GM19328 (cell line): ENCODE data around the gene DNTTIP2.
"Not testable (repeated sequence)": the region's sequence is repeated elsewhere in the genome, so short reads cannot be mapped to it uniquely, and the experiment has no call there.

ENCODE experiments used
- ATAC-seq: cut with Tn5 transposase; IDR thresholded peaks from one replicate; pipeline ENCODE4 v1.9.1; 2021; ENCODE audit warnings: mild to moderate bottlenecking, moderate library complexity; ENCODE audit not compliant: unreplicated experiment

DNTTIP2 gene

GRCh38 chr1:93877529-93877928 is 1.5 kb downstream of the DNTTIP2 start:
- no peak for ATAC-seq

- no peak for ATAC-seq
Observed at GRCh38 chr1:93876244-93876643, 2.8 kb downstream of the DNTTIP2 start.

GRCh38 chr1:93874025-93874651 is 4.9 kb downstream of the DNTTIP2 start:
- ATAC-seq: no peak

GRCh38 chr1:93871366-93871765 is 7.6 kb downstream of the DNTTIP2 start:
- no peak for ATAC-seq

- ATAC-seq: no peak
Observed at GRCh38 chr1:93869653-93870052, 9.4 kb downstream of the DNTTIP2 start.

- ATAC-seq: not testable (repeated sequence)
Observed at GRCh38 chr1:93868492-93868891, 10.5 kb downstream of the DNTTIP2 start.

- ATAC-seq: no peak
Observed at GRCh38 chr1:93865253-93865652, 13.8 kb downstream of the DNTTIP2 start.

GRCh38 chr1:93864175-93864574 is 14.8 kb downstream of the DNTTIP2 start:
- no peak for ATAC-seq

GRCh38 chr1:93857653-93858052 is 21.4 kb downstream of the DNTTIP2 start:
- not testable (repeated sequence) for ATAC-seq

GRCh38 chr1:93855983-93856382 is 23.0 kb downstream of the DNTTIP2 start:
- ATAC-seq: not testable (repeated sequence)

- no peak for ATAC-seq
Observed at GRCh38 chr1:93853940-93854339, 25.1 kb downstream of the DNTTIP2 start.

GRCh38 chr1:93851878-93852277 is 27.1 kb downstream of the DNTTIP2 start:
- ATAC-seq: no peak

GRCh38 chr1:93851327-93851712 is 27.7 kb downstream of the DNTTIP2 start:
- no peak for ATAC-seq

GRCh38 chr1:93850687-93851326 is 28.2 kb downstream of the DNTTIP2 start:
- not testable (repeated sequence) for ATAC-seq

- no peak for ATAC-seq
Observed at GRCh38 chr1:93848350-93848883, 30.6 kb downstream of the DNTTIP2 start.

GRCh38 chr1:93847811-93848288 is 31.2 kb downstream of the DNTTIP2 start:
- peak; percentile 13 for ATAC-seq

GRCh38 chr1:93846992-93847810 is 31.8 kb downstream of the DNTTIP2 start:
- peak; percentile 66 for ATAC-seq

GRCh38 chr1:93846206-93846991 is 32.6 kb downstream of the DNTTIP2 start:
- peak; percentile 46 for ATAC-seq

GRCh38 chr1:93845538-93846205 is 33.3 kb downstream of the DNTTIP2 start:
- peak; percentile 2 for ATAC-seq
